H1 (cell line): ENCODE data around the gene ARMS2. TPM values are rescaled to one million over a fixed set of nuclear protein-coding genes. Genes with fewer than 3 reads are reported as not detected.

Source experiments
- CTCF ChIA-PET: fragments of 300-600 bp; sonication (Branson Sonifier 250); formaldehyde crosslinking; loops from one replicate; lab custom pipeline; 2021; ENCODE audit not compliant: partially characterized antibody; lab: Charles Lee
- POLR2A ChIA-PET: fragments of 300-600 bp; sonication (Branson Sonifier 250); formaldehyde crosslinking; loops from one replicate; lab custom pipeline; 2021; ENCODE audit warnings: inconsistent platforms; ENCODE audit not compliant: partially characterized antibody; lab: Charles Lee
- DNase-seq, 2 experiments: peaks; one replicate each; pipeline versions ENCODE4 v3.0.0 to v3.0.0-alpha.2; 2010 to 2022; ENCODE audit warnings: low spot score in 2 of 2, low read depth in 1 of 2, mixed read lengths in 1 of 2
- FAIRE-seq: peaks from 2 replicates; lab custom pipeline; 2011; peaks lifted over from hg19 to GRCh38; lab: Jason Lieb, UNC
- H2AFZ ChIP-seq: 2 replicates; pipeline ENCODE4 v1.8.1; 2012; ENCODE audit warnings: low read length, inconsistent platforms
- H2AK5ac ChIP-seq: 2 replicates; pipeline ENCODE4 v1.6.1; 2013; ENCODE audit warnings: low read depth, low read length
- H2BK120ac ChIP-seq: replicated peaks from 2 replicates; pipeline ENCODE3; 2013; ENCODE audit warnings: low read depth, low read length, inconsistent platforms
- H2BK12ac ChIP-seq: 2 replicates; pipeline ENCODE4 v1.6.1; 2013; ENCODE audit warnings: low read depth, low read length
- H2BK15ac ChIP-seq: 2 replicates; pipeline ENCODE4 v1.6.1; 2013; ENCODE audit warnings: low read length
- H2BK20ac ChIP-seq: 2 replicates; pipeline ENCODE4 v1.6.1; 2013; ENCODE audit warnings: low read length
- H2BK5ac ChIP-seq: 2 replicates; pipeline ENCODE4 v1.6.1; 2013; ENCODE audit warnings: low read depth, low read length
- H3K14ac ChIP-seq: 2 replicates; pipeline ENCODE4 v1.6.1; 2013; ENCODE audit warnings: inconsistent platforms; ENCODE audit not compliant: insufficient read length
- H3K18ac ChIP-seq: 2 replicates; pipeline ENCODE4 v1.6.1; 2013; ENCODE audit warnings: low read length; ENCODE audit errors: extremely low read depth
- H3K23ac ChIP-seq: 2 replicates; pipeline ENCODE4 v1.6.1; 2013; ENCODE audit warnings: inconsistent platforms; ENCODE audit not compliant: insufficient read length
- H3K23me2 ChIP-seq: 2 replicates; pipeline ENCODE4 v1.6.1; 2013; ENCODE audit warnings: low read depth, low read length
- H3K27ac ChIP-seq: 2 replicates; pipeline ENCODE4 v1.6.1; 2011; ENCODE audit warnings: low read depth, low read length, inconsistent platforms
- H3K27me3 ChIP-seq, 4 experiments: replicated peaks in 1 of 4; 1 replicate in 1 of 4; 2 replicates in 3 of 4; pipeline versions ENCODE4 v1.6.1 to v1.8.1; 2011 to 2013; ENCODE audit warnings: low read length in 3 of 4, mild to moderate bottlenecking in 3 of 4, inconsistent platforms in 2 of 4, mixed read lengths in 2 of 4, moderate library complexity in 1 of 4; ENCODE audit not compliant: control insufficient read depth in 3 of 4, insufficient read depth in 3 of 4; ENCODE audit errors: extremely low read depth in 1 of 4
- H3K36me3 ChIP-seq, 4 experiments: 2 replicates each; pipeline versions ENCODE4 v1.6.1 to v1.8.1; 2011 to 2013; ENCODE audit warnings: mild to moderate bottlenecking in 4 of 4, low read length in 3 of 4, moderate library complexity in 2 of 4, control low read depth in 1 of 4, inconsistent platforms in 1 of 4; ENCODE audit not compliant: insufficient read depth in 4 of 4, control insufficient read depth in 2 of 4
- H3K4ac ChIP-seq: replicated peaks from 2 replicates; pipeline ENCODE3; 2013; ENCODE audit warnings: low read length, low read depth, mixed read lengths, inconsistent platforms; ENCODE audit not compliant: insufficient read length
- H3K4me1 ChIP-seq, 4 experiments: replicated peaks in 1 of 4; 1 replicate in 1 of 4; 2 replicates in 3 of 4; pipeline versions ENCODE4 v1.6.1 to v1.8.1; 2011 to 2013; ENCODE audit warnings: low read length in 3 of 4, inconsistent platforms in 2 of 4, mixed read lengths in 1 of 4; ENCODE audit not compliant: insufficient read depth in 4 of 4, control insufficient read depth in 3 of 4
- H3K4me2 ChIP-seq, 2 experiments: 2 replicates each; pipeline versions ENCODE4 v1.6.1 to v1.8.1; 2011 to 2013; ENCODE audit warnings: low read depth in 2 of 2, low read length in 2 of 2, control low read depth in 1 of 2, inconsistent platforms in 1 of 2, mild to moderate bottlenecking in 1 of 2; ENCODE audit not compliant: insufficient read depth in 1 of 2
- H3K4me3 ChIP-seq, 4 experiments: fragments of 200-600, 300-600 bp in 1 of 4; sonication (generic), shearing (Covaris generic), sonication (Bioruptor Twin) in 1 of 4; 2 replicates each; pipeline versions ENCODE4 v1.5.1 to v1.8.1; 2011 to 2016; ENCODE audit warnings: low read length in 4 of 4, low read depth in 3 of 4, control low read depth in 2 of 4, inconsistent platforms in 2 of 4, mild to moderate bottlenecking in 2 of 4, mixed read lengths in 1 of 4, moderate library complexity in 1 of 4; ENCODE audit not compliant: insufficient read depth in 2 of 4; ENCODE audit errors: extremely low read depth in 1 of 4
- H3K56ac ChIP-seq: replicated peaks from 2 replicates; pipeline ENCODE3; 2013; ENCODE audit warnings: low read depth, mild to moderate bottlenecking, mixed read lengths, low read length, inconsistent platforms; ENCODE audit not compliant: insufficient read length
- H3K79me1 ChIP-seq: 2 replicates; pipeline ENCODE4 v1.6.1; 2013; ENCODE audit warnings: low read depth, low read length, control low read depth
- H3K79me2 ChIP-seq, 2 experiments: 2 replicates each; pipeline versions ENCODE4 v1.6.1 to v1.8.1; 2012 to 2013; ENCODE audit warnings: low read length in 2 of 2, mild to moderate bottlenecking in 2 of 2, inconsistent platforms in 1 of 2; ENCODE audit not compliant: insufficient read depth in 2 of 2, control insufficient read depth in 1 of 2
- H3K9ac ChIP-seq, 4 experiments: replicated peaks in 1 of 4; 1 replicate in 1 of 4; 2 replicates in 3 of 4; pipeline versions ENCODE4 v1.6.1 to v1.8.1; 2011 to 2013; ENCODE audit warnings: low read depth in 3 of 4, low read length in 3 of 4, control low read depth in 2 of 4, mild to moderate bottlenecking in 2 of 4, moderate library complexity in 2 of 4, inconsistent platforms in 1 of 4; ENCODE audit errors: extremely low read depth in 1 of 4
- H3K9me3 ChIP-seq, 2 experiments: 2 replicates each; pipeline versions ENCODE4 v1.6.1 to v1.8.1; 2012 to 2013; ENCODE audit warnings: mild to moderate bottlenecking in 2 of 2, moderate library complexity in 2 of 2, control low read depth in 1 of 2, inconsistent platforms in 1 of 2, low read depth in 1 of 2, low read length in 1 of 2, mixed read lengths in 1 of 2; ENCODE audit not compliant: insufficient read depth in 2 of 2
- H4K20me1 ChIP-seq, 2 experiments: replicated peaks in 1 of 2; 2 replicates each; pipeline versions ENCODE3 to v1.8.1; 2011 to 2013; ENCODE audit warnings: inconsistent platforms in 2 of 2, low read length in 2 of 2, mild to moderate bottlenecking in 1 of 2; ENCODE audit not compliant: insufficient read depth in 2 of 2, control insufficient read depth in 1 of 2
- H4K5ac ChIP-seq: 2 replicates; pipeline ENCODE4 v1.6.1; 2013; ENCODE audit warnings: low read length, low read depth, mixed read lengths, inconsistent platforms; ENCODE audit not compliant: insufficient read length
- H4K8ac ChIP-seq: 2 replicates; pipeline ENCODE4 v1.8.0; 2013; ENCODE audit warnings: mild to moderate bottlenecking, moderate library complexity, low read length, inconsistent platforms; ENCODE audit not compliant: insufficient read depth; ENCODE audit errors: extremely low read depth
- H4K91ac ChIP-seq: replicated peaks from 2 replicates; pipeline ENCODE3; 2013; ENCODE audit warnings: low read length, mixed read lengths, inconsistent platforms; ENCODE audit not compliant: insufficient read length
- ASH2L ChIP-seq: fragments of 200-600, 300-600 bp; sonication (generic); IDR thresholded peaks from one replicate; pipeline ENCODE4 v1.7.1; 2017; ENCODE audit warnings: low read length
- ATF3 ChIP-seq: IDR thresholded peaks from 2 replicates; pipeline ENCODE4 v1.6.1; 2011; ENCODE audit warnings: low read depth, mild to moderate bottlenecking, low read length; ENCODE audit not compliant: insufficient read depth
- CBX5 ChIP-seq: fragments of 300-800, 300-1000 bp; sonication (generic); IDR thresholded peaks from 2 replicates; pipeline ENCODE4 v1.7.1; 2016; ENCODE audit warnings: antibody characterized with exemption, low read length, low read depth
- E2F6 ChIP-seq: IDR thresholded peaks from 2 replicates; pipeline ENCODE4 v1.6.1; 2012; ENCODE audit warnings: inconsistent platforms
- EGR1 ChIP-seq: IDR thresholded peaks from 2 replicates; pipeline ENCODE4 v1.6.1; 2011; ENCODE audit warnings: low read depth, low read length, borderline replicate concordance
- GABPA ChIP-seq: IDR thresholded peaks from 2 replicates; pipeline ENCODE4 v1.6.1; 2011; ENCODE audit warnings: mild to moderate bottlenecking, low read length, moderate library complexity, borderline replicate concordance; ENCODE audit not compliant: insufficient read depth
- POU5F1 ChIP-seq: IDR thresholded peaks from 2 replicates; pipeline ENCODE4 v1.6.1; 2011; ENCODE audit warnings: low read depth, mild to moderate bottlenecking, low read length, moderate library complexity
- RFX5 ChIP-seq: IDR thresholded peaks from 2 replicates; pipeline ENCODE4 v1.6.1; 2011; ENCODE audit warnings: low read depth, low read length, improper control_type of control experiment, borderline replicate concordance
- RXRA ChIP-seq: IDR thresholded peaks from 2 replicates; pipeline ENCODE4 v1.6.1; 2011; ENCODE audit warnings: low read depth, mild to moderate bottlenecking, low read length, moderate library complexity; ENCODE audit not compliant: insufficient read depth
- TAF1 ChIP-seq: IDR thresholded peaks from 2 replicates; pipeline ENCODE4 v1.6.1; 2011; ENCODE audit warnings: mild to moderate bottlenecking, low read depth, low read length
- WGBS, 2 experiments: shearing (Covaris generic) in 1 of 2; methylation state at CpG; one replicate each; pipeline versions ENCODE4 v1.1.6 to v1.1.7; 2013 to 2015; ENCODE audit warnings: low lambda C conversion rate in 2 of 2, mixed read lengths in 2 of 2, inconsistent platforms in 1 of 2, low coverage in 1 of 2, missing lambda C conversion rate in 1 of 2; ENCODE audit not compliant: insufficient replicate concordance in 2 of 2, insufficient coverage in 1 of 2, insufficient read length in 1 of 2; ENCODE audit errors: extremely low coverage in 1 of 2, missing lambda C conversion rate in 1 of 2; 5-methylcytosine and 5-hydroxymethylcytosine counted together
- polyA plus RNA-seq, 7 experiments: library from polyadenylated mRNA; depleted of rRNA in 3 of 7; stranded (reverse) in 5 of 7; unstranded in 2 of 7; fragments of >200 nt in 5 of 7; fragments of 200-250 nt in 2 of 7; gene quantifications; 1 replicate in 5 of 7; 2 replicates in 1 of 7; 4 replicates in 1 of 7; pipeline versions ENCODE4 v1.2.1 to v1.2.3, GENCODE V29; 2011 to 2013; ENCODE audit warnings: missing spikeins in 2 of 7, mixed read lengths in 2 of 7
- total RNA-seq: library from RNA; stranded (reverse); fragmentation: NEBNext Ultra II Directional; extraction: Animal tissue kit (Norgen Biotek cat#: 25700); gene quantifications from 2 replicates; pipeline ENCODE4 v1.2.1, GENCODE V29; 2021

The ARMS2 gene
- total and polyA plus RNA-seq, 2 of the 8 experiments (the other 6 are each of a cell fraction or from before 2014, with no cell fraction given) = not detected

GRCh38 chr10:122500726-122501125 is 46.3 kb downstream of the ARMS2 start:
- Histone ChIP-seq H3K23ac (no peak overlapping the region), H3K4me2 (no peak overlapping the region), H3K4me1 (no peaks in the 10 kb centered on the region), H3K79me2 (no peaks in the 10 kb centered on the region), H2AFZ (no peak overlapping the region), H3K14ac (no peak overlapping the region), H3K4me3 (no peak overlapping the region), H4K5ac (no peak overlapping the region), H2BK120ac (no peak overlapping the region), H4K91ac (no peak overlapping the region), H2BK20ac (no peak overlapping the region), H3K56ac (no peak overlapping the region), H2BK12ac (no peak overlapping the region), H3K79me1 (no peaks in the 10 kb centered on the region), H4K8ac (0 out of 2 replicates have a peak overlapping the region, but pooled peaks have one; percentile 57), H3K18ac (no peak overlapping the region), H3K4ac (no peak overlapping the region), H3K23me2 (no peaks in the 10 kb centered on the region), H3K36me3 (no peaks in the 10 kb centered on the region), H3K27me3 (no peaks in the 10 kb centered on the region), H2BK5ac (no peak overlapping the region), H3K9me3 (no peaks in the 10 kb centered on the region), H3K27ac (no peak overlapping the region), H2BK15ac (0 out of 2 replicates have a peak overlapping the region, but pooled peaks have one; percentile 29), H3K9ac (no peak overlapping the region), H2AK5ac (no peak overlapping the region), H4K20me1 (no peaks in the 10 kb centered on the region)
- FAIRE-seq = no peak
- CTCF ChIA-PET = no interaction called here
- WGBS, 2 experiments = 100% methylated on average over 6 of the region's 6 CpGs; no CpG with 5 or more reads in 1 of the 2 experiments
- no peak for DNase-seq
- POLR2A ChIA-PET = no interaction called here
- no peak for TF ChIP-seq RFX5
- no peak for TF ChIP-seq ASH2L
- no peak for TF ChIP-seq E2F6
- no peak for TF ChIP-seq ATF3
- TF ChIP-seq RXRA = no peak
- no peak for TF ChIP-seq TAF1
- no peak for TF ChIP-seq CBX5
- TF ChIP-seq GABPA = no peak
- TF ChIP-seq EGR1 = no peak
- TF ChIP-seq POU5F1 = no peak
